ENCODE data around the gene TMEM181. TPM values are rescaled to one million over a fixed set of nuclear protein-coding genes. Genes with fewer than 3 reads are reported as not detected.

The TMEM181 gene
- polyA plus RNA-seq, 4 donors, result 14.9 to 41.1 (median 19.1) TPM

GRCh38 chr6:158644231-158645063 is 84.6 kb downstream of the TMEM181 start, which contains the start of gene DYNLT1:
TSS of gene DYNLT1 (minus strand) at chr6:158644743. CDS start at chr6:158644708, 35 bp downstream.
- Histone ChIP-seq H3K36me3 (ENCODE audit: control insufficient read depth in 3 of 3, insufficient read depth in 2 of 3, low read depth in 1 of 3, low read length in 3 of 3) (peaks cover 0 to 14% (median 7%) of the 10 kb centered on the region in 3 donors), H3K4me3 (ENCODE audit: low read depth in 1 of 3, low read length in 3 of 3) (peak within 1 kb of the TSS; percentile 91 to 95 (median 91)), H3K4me1 (ENCODE audit: control insufficient read depth in 3 of 3, insufficient read depth in 2 of 3, low read depth in 1 of 3, low read length in 2 of 3) (peaks cover 5 to 31% (median 8%) of the 10 kb centered on the region in 3 donors), H3K9me3 (ENCODE audit: control insufficient read depth in 2 of 2, insufficient read depth in 1 of 2, low read depth in 1 of 2, low read length in 1 of 2) (no peaks in the 10 kb centered on the region), H3K27me3 (ENCODE audit: control insufficient read depth in 3 of 3, insufficient read depth in 3 of 3, low read length in 3 of 3) (no peaks in the 10 kb centered on the region), H3K27ac (ENCODE audit: low read depth in 1 of 3, low read length in 2 of 3) (peak within 1 kb of the TSS; percentile 92 to 100 (median 99))
- peak; percentile 92 to 97 for DNase-seq
- 0 to 1% (median 0%) methylated on average over 56 to 81 of the region's 81 CpGs for WGBS, 3 donors
- no peak for FAIRE-seq

- peak overlapping the region; percentile 91 to 95 (median 91) for H3K4me3 ChIP-seq (ENCODE audit: low read depth in 1 of 3, low read length in 3 of 3)
- DNase-seq (no peak), FAIRE-seq (no peak)
- H3K27me3 ChIP-seq (ENCODE audit: control insufficient read depth in 3 of 3, insufficient read depth in 3 of 3, low read length in 3 of 3), result no peaks in the 10 kb centered on the region
- H3K36me3 ChIP-seq (ENCODE audit: control insufficient read depth in 3 of 3, insufficient read depth in 2 of 3, low read depth in 1 of 3, low read length in 3 of 3), result peaks cover 0 to 8% (median 3%) of the 10 kb centered on the region in 3 donors
- peak overlapping the region; percentile 92 to 100 (median 99) for H3K27ac ChIP-seq (ENCODE audit: low read depth in 1 of 3, low read length in 2 of 3)
- H3K9me3 ChIP-seq (ENCODE audit: control insufficient read depth in 2 of 2, insufficient read depth in 1 of 2, low read depth in 1 of 2, low read length in 1 of 2), result no peaks in the 10 kb centered on the region
- H3K4me1 ChIP-seq (ENCODE audit: control insufficient read depth in 3 of 3, insufficient read depth in 2 of 3, low read depth in 1 of 3, low read length in 2 of 3), result peaks cover 4 to 31% (median 8%) of the 10 kb centered on the region in 3 donors
- 28 to 31% (median 30%) methylated on average over 20 to 21 of the region's 21 CpGs for WGBS, 3 donors
Measured at GRCh38 chr6:158645064-158646022, 85.5 kb downstream of the TMEM181 start.

GRCh38 chr6:158646023-158646910 is 86.4 kb downstream of the TMEM181 start:
- Histone ChIP-seq H3K4me1 (ENCODE audit: control insufficient read depth in 3 of 3, insufficient read depth in 2 of 3, low read depth in 1 of 3, low read length in 2 of 3) (peaks cover 2 to 31% (median 5%) of the 10 kb centered on the region in 3 donors), H3K9me3 (ENCODE audit: control insufficient read depth in 2 of 2, insufficient read depth in 1 of 2, low read depth in 1 of 2, low read length in 1 of 2) (no peaks in the 10 kb centered on the region), H3K36me3 (ENCODE audit: control insufficient read depth in 3 of 3, insufficient read depth in 2 of 3, low read depth in 1 of 3, low read length in 3 of 3) (peaks cover 0 to 4% (median 0%) of the 10 kb centered on the region in 3 donors), H3K4me3 (ENCODE audit: low read depth in 1 of 3, low read length in 3 of 3) (no peak overlapping the region), H3K27me3 (ENCODE audit: control insufficient read depth in 3 of 3, insufficient read depth in 3 of 3, low read length in 3 of 3) (no peaks in the 10 kb centered on the region), H3K27ac (ENCODE audit: low read depth in 1 of 3, low read length in 2 of 3) (peak overlapping the region in 1 of 3 donors; percentile 7)
- DNase-seq (peak; percentile 68 to 74), FAIRE-seq (no peak)
- WGBS, 3 donors, result 38 to 79% (median 77%) methylated on average over 10 of the region's 10 CpGs

GRCh38 chr6:158647501-158647900 is 87.6 kb downstream of the TMEM181 start:
- no peaks in the 10 kb centered on the region for H3K27me3 ChIP-seq (ENCODE audit: control insufficient read depth in 3 of 3, insufficient read depth in 3 of 3, low read length in 3 of 3)

GRCh38 chr6:158648682-158649131 is 88.8 kb downstream of the TMEM181 start:
- no peaks in the 10 kb centered on the region for H3K27me3 ChIP-seq (ENCODE audit: control insufficient read depth in 3 of 3, insufficient read depth in 3 of 3, low read length in 3 of 3)
- peaks cover 0 to 14% (median 0%) of the 10 kb centered on the region in 3 donors for H3K4me1 ChIP-seq (ENCODE audit: control insufficient read depth in 3 of 3, insufficient read depth in 2 of 3, low read depth in 1 of 3, low read length in 2 of 3)
- FAIRE-seq, result no peak
- DNase-seq, result no peak
- no peaks in the 10 kb centered on the region for H3K9me3 ChIP-seq (ENCODE audit: control insufficient read depth in 2 of 2, insufficient read depth in 1 of 2, low read depth in 1 of 2, low read length in 1 of 2)
- no peaks in the 10 kb centered on the region for H3K36me3 ChIP-seq (ENCODE audit: control insufficient read depth in 3 of 3, insufficient read depth in 2 of 3, low read depth in 1 of 3, low read length in 3 of 3)
- peak overlapping the region in 2 of 3 donors; percentile 28 to 89 for H3K27ac ChIP-seq (ENCODE audit: low read depth in 1 of 3, low read length in 2 of 3)
- 67 to 82% (median 77%) methylated on average over 5 of the region's 5 CpGs for WGBS, 3 donors
- no peak overlapping the region for H3K4me3 ChIP-seq (ENCODE audit: low read depth in 1 of 3, low read length in 3 of 3)

More at GRCh38 chr6:158647501-158647900, 87.6 kb downstream of the TMEM181 start:
- Histone ChIP-seq H3K4me1 (ENCODE audit: control insufficient read depth in 3 of 3, insufficient read depth in 2 of 3, low read depth in 1 of 3, low read length in 2 of 3) (peaks cover 0 to 23% (median 2%) of the 10 kb centered on the region in 3 donors), H3K36me3 (ENCODE audit: control insufficient read depth in 3 of 3, insufficient read depth in 2 of 3, low read depth in 1 of 3, low read length in 3 of 3) (no peaks in the 10 kb centered on the region), H3K9me3 (ENCODE audit: control insufficient read depth in 2 of 2, insufficient read depth in 1 of 2, low read depth in 1 of 2, low read length in 1 of 2) (no peaks in the 10 kb centered on the region), H3K4me3 (ENCODE audit: low read depth in 1 of 3, low read length in 3 of 3) (no peak overlapping the region), H3K27ac (ENCODE audit: low read depth in 1 of 3, low read length in 2 of 3) (no peak overlapping the region)
- DNase-seq (no peak), FAIRE-seq (no peak)
- WGBS, 3 donors, result 69 to 82% (median 79%) methylated on average over 4 of the region's 4 CpGs

- Histone ChIP-seq H3K36me3 (ENCODE audit: control insufficient read depth in 3 of 3, insufficient read depth in 2 of 3, low read depth in 1 of 3, low read length in 3 of 3) (no peaks in the 10 kb centered on the region), H3K27me3 (ENCODE audit: control insufficient read depth in 3 of 3, insufficient read depth in 3 of 3, low read length in 3 of 3) (no peaks in the 10 kb centered on the region), H3K9me3 (ENCODE audit: control insufficient read depth in 2 of 2, insufficient read depth in 1 of 2, low read depth in 1 of 2, low read length in 1 of 2) (no peaks in the 10 kb centered on the region), H3K4me3 (ENCODE audit: low read depth in 1 of 3, low read length in 3 of 3) (peak within 1 kb of the TSS in 1 of 3 donors; percentile 15), H3K4me1 (ENCODE audit: control insufficient read depth in 3 of 3, insufficient read depth in 2 of 3, low read depth in 1 of 3, low read length in 2 of 3) (peaks cover 0 to 21% (median 0%) of the 10 kb centered on the region in 3 donors), H3K27ac (ENCODE audit: low read depth in 1 of 3, low read length in 2 of 3) (peak within 1 kb of the TSS in 2 of 3 donors; percentile 80 to 89)
- DNase-seq, result peak in 1 of 2 donors; percentile 62
- WGBS, 3 donors, result 54 to 72% (median 60%) methylated on average over 15 of the region's 15 CpGs
- no peak for FAIRE-seq
Measured at GRCh38 chr6:158649289-158650143, 89.6 kb downstream of the TMEM181 start, which contains the start of gene SYTL3. TSS of gene SYTL3 (plus strand) at chr6:158650054. CDS start at chr6:158663269, 13,215 bp downstream.
